GM23248 (cell line): ENCODE measurements around the gene DHDH. TPM values are rescaled to one million over a fixed set of nuclear protein-coding genes. Genes with fewer than 3 reads are reported as not detected.

ENCODE experiments used
- DNase-seq: peaks from one replicate; pipeline ENCODE4 v3.0.0-alpha.2; 2015
- H2AFZ ChIP-seq: fragments of 200-600 bp; sonication (generic); 2 replicates; pipeline ENCODE4 v1.6.1; 2016; ENCODE audit warnings: antibody characterized with exemption
- H3F3A ChIP-seq: fragments of 200-600 bp; sonication (generic); 2 replicates; pipeline ENCODE4 v1.6.1; 2016; ENCODE audit warnings: mild to moderate bottlenecking, antibody characterized with exemption, mixed run types; ENCODE audit not compliant: insufficient read depth
- H3K27ac ChIP-seq: fragments of 200-600 bp; sonication (generic); 2 replicates; pipeline ENCODE4 v1.5.1; 2016; ENCODE audit warnings: mild to moderate bottlenecking
- H3K27me3 ChIP-seq: fragments of 200-600 bp; sonication (generic); replicated peaks from 2 replicates; pipeline ENCODE4 v1.6.1; 2016; ENCODE audit warnings: mild to moderate bottlenecking; ENCODE audit not compliant: insufficient read depth
- H3K36me3 ChIP-seq: fragments of 200-600 bp; sonication (generic); 2 replicates; pipeline ENCODE4 v1.6.1; 2016; ENCODE audit warnings: low read depth, mild to moderate bottlenecking
- H3K4me1 ChIP-seq: fragments of 200-600 bp; sonication (generic); 2 replicates; pipeline ENCODE4 v1.6.1; 2016; ENCODE audit warnings: mild to moderate bottlenecking; ENCODE audit not compliant: insufficient read depth
- H3K4me2 ChIP-seq: fragments of 200-600 bp; sonication (generic); one replicate; pipeline ENCODE4 v1.6.1; 2016; ENCODE audit warnings: mild to moderate bottlenecking; ENCODE audit not compliant: unreplicated experiment
- H3K4me3 ChIP-seq: fragments of 200-600 bp; sonication (generic); 2 replicates; pipeline ENCODE4 v1.5.1; 2016; ENCODE audit warnings: mild to moderate bottlenecking
- H3K79me2 ChIP-seq: fragments of 200-600 bp; sonication (generic); 2 replicates; pipeline ENCODE4 v1.6.1; 2016; ENCODE audit warnings: mild to moderate bottlenecking; ENCODE audit not compliant: insufficient read depth
- H3K9ac ChIP-seq: fragments of 200-600 bp; sonication (generic); 2 replicates; pipeline ENCODE4 v1.6.1; 2016; ENCODE audit warnings: mild to moderate bottlenecking
- H3K9me2 ChIP-seq: fragments of 200-600 bp; sonication (generic); 2 replicates; pipeline ENCODE4 v1.6.1; 2016; ENCODE audit warnings: mixed run types, mild to moderate bottlenecking, moderate library complexity; ENCODE audit not compliant: insufficient read depth
- H3K9me3 ChIP-seq: fragments of 200-600 bp; sonication (generic); one replicate; pipeline ENCODE4 v1.6.1; 2017; ENCODE audit warnings: low read depth
- H4K20me1 ChIP-seq: fragments of 200-600 bp; sonication (generic); 2 replicates; pipeline ENCODE4 v1.6.0; 2016; ENCODE audit not compliant: insufficient read depth
- EZH2 ChIP-seq: fragments of 200-600 bp; sonication (generic); IDR thresholded peaks from 2 replicates; pipeline ENCODE4 v1.6.1; 2018; ENCODE audit warnings: antibody characterized with exemption, mild to moderate bottlenecking; ENCODE audit not compliant: insufficient read depth, poor library complexity, severe bottlenecking
- EZH2phosphoT487 ChIP-seq: fragments of 200-600 bp; sonication (generic); IDR thresholded peaks from 2 replicates; pipeline ENCODE4 v1.6.1; 2018; ENCODE audit warnings: antibody characterized with exemption, moderate library complexity, mild to moderate bottlenecking, low read depth; ENCODE audit not compliant: insufficient read depth
- WGBS, 2 experiments: methylation state at CpG; one replicate each; pipeline ENCODE4 v1.1.6; 2015 to 2017; ENCODE audit warnings: low lambda C conversion rate in 2 of 2, low coverage in 1 of 2; ENCODE audit errors: missing lambda C conversion rate in 2 of 2; 5-methylcytosine and 5-hydroxymethylcytosine counted together
- in situ Hi-C: fragments of 300-500 bp; cut with MboI; formaldehyde crosslinking; loops from 2 replicates; pipeline ENCODE4 v1.15.0; 2020
- polyA plus RNA-seq: library from polyadenylated mRNA; unstranded; fragments of >200 nt; fragmentation: Nextera tagmentation; extraction: Ambion mirVana; gene quantifications from 2 replicates; pipeline ENCODE4 v1.2.1, GENCODE V29; 2016
- total RNA-seq: library from RNA; depleted of rRNA; stranded (reverse); fragments of >200 nt; shearing (Covaris generic); gene quantifications from 2 replicates; pipeline ENCODE4 v1.2.3, GENCODE V29; 2014

The DHDH gene
- total and polyA plus RNA-seq, 2 experiments from 2014 or later: not detected

- Histone ChIP-seq H3K4me1 (peaks cover 17% of the 10 kb centered on the region; the same call in 1 of the 2 replicates), H3F3A (0 out of 2 replicates have a peak, but pooled peaks cover 5% of the 10 kb centered on the region), H3K27me3 (no peaks in the 10 kb centered on the region), H3K4me2 (peak overlapping the region; percentile 11), H3K79me2 (peaks cover 75% of the 10 kb centered on the region), H3K9me2 (no peaks in the 10 kb centered on the region), H3K4me3 (no peak overlapping the region), H2AFZ (no peak overlapping the region), H3K9ac (peak overlapping the region; percentile 20; the same call in 1 of the 2 replicates), H3K9me3 (no peaks in the 10 kb centered on the region), H4K20me1 (0 out of 2 replicates have a peak, but pooled peaks cover 4% of the 10 kb centered on the region), H3K36me3 (peaks cover 24% of the 10 kb centered on the region; the same call in 1 of the 2 replicates), H3K27ac (no peak overlapping the region)
- DNase-seq: peak; percentile 36
- TF ChIP-seq EZH2: no peak
- TF ChIP-seq EZH2phosphoT487: no peak
- 61 to 67% methylated on average over 4 of the region's 4 CpGs for WGBS, 2 experiments
- in situ Hi-C loops: no loop called here
These were observed 56.9 kb downstream of the DHDH start for GRCh38 chr19:48990400-48990799.

GRCh38 chr19:48991011-48991609 is 57.6 kb downstream of the DHDH start:
- H3K27ac ChIP-seq: no peak overlapping the region
- WGBS, 2 experiments: 74% methylated on average over 19 to 22 of the region's 22 CpGs
- H3K4me3 ChIP-seq: peak overlapping the region; percentile 97

GRCh38 chr19:48991873-48992580 is 58.5 kb downstream of the DHDH start:
- Histone ChIP-seq H4K20me1 (0 out of 2 replicates have a peak, but pooled peaks cover 4% of the 10 kb centered on the region), H3K9ac (peak overlapping the region; percentile 99), H3K79me2 (peaks cover 87% of the 10 kb centered on the region), H3K27me3 (no peaks in the 10 kb centered on the region), H3K9me2 (no peaks in the 10 kb centered on the region), H3K4me1 (peaks cover 17% of the 10 kb centered on the region; the same call in 1 of the 2 replicates), H3K4me2 (peak overlapping the region; percentile 92), H3K27ac (peak overlapping the region; percentile 96), H2AFZ (peak overlapping the region; percentile 64), H3K36me3 (peaks cover 14% of the 10 kb centered on the region; the same call in 1 of the 2 replicates), H3K9me3 (no peaks in the 10 kb centered on the region), H3K4me3 (peak overlapping the region; percentile 97), H3F3A (0 out of 2 replicates have a peak, but pooled peaks cover 5% of the 10 kb centered on the region)
- peak; percentile 92 for DNase-seq
- WGBS, 2 experiments: 3% methylated on average over 7 to 8 of the region's 8 CpGs
- TF ChIP-seq EZH2 (no peak), EZH2phosphoT487 (no peak)
- in situ Hi-C loops: no loop called here

More at GRCh38 chr19:48991011-48991609, 57.6 kb downstream of the DHDH start:
- peak overlapping the region; percentile 92 for H3K4me2 ChIP-seq
- H2AFZ ChIP-seq: no peak overlapping the region
- 0 out of 2 replicates have a peak, but pooled peaks cover 4% of the 10 kb centered on the region for H4K20me1 ChIP-seq
- DNase-seq: no peak
- TF ChIP-seq EZH2: no peak
- no peak for TF ChIP-seq EZH2phosphoT487
- in situ Hi-C loops: no loop called here
- H3K4me1 ChIP-seq: peaks cover 17% of the 10 kb centered on the region; the same call in 1 of the 2 replicates
- no peaks in the 10 kb centered on the region for H3K27me3 ChIP-seq
- peaks cover 82% of the 10 kb centered on the region for H3K79me2 ChIP-seq
- no peaks in the 10 kb centered on the region for H3K9me3 ChIP-seq
- H3F3A ChIP-seq: 0 out of 2 replicates have a peak, but pooled peaks cover 5% of the 10 kb centered on the region
- H3K9ac ChIP-seq: peak overlapping the region; percentile 99
- no peaks in the 10 kb centered on the region for H3K9me2 ChIP-seq
- peaks cover 21% of the 10 kb centered on the region; the same call in 1 of the 2 replicates for H3K36me3 ChIP-seq

GRCh38 chr19:48992581-48993174 is 59.2 kb downstream of the DHDH start:
- Histone ChIP-seq H3K9ac (peak overlapping the region; percentile 99), H4K20me1 (0 out of 2 replicates have a peak, but pooled peaks cover 4% of the 10 kb centered on the region), H3K4me3 (peak overlapping the region; percentile 97), H3K36me3 (peaks cover 9% of the 10 kb centered on the region; the same call in 1 of the 2 replicates), H2AFZ (peak overlapping the region; percentile 64), H3K27me3 (no peaks in the 10 kb centered on the region), H3K4me1 (peaks cover 17% of the 10 kb centered on the region; the same call in 1 of the 2 replicates), H3K9me2 (no peaks in the 10 kb centered on the region), H3F3A (0 out of 2 replicates have a peak, but pooled peaks cover 5% of the 10 kb centered on the region), H3K79me2 (peaks cover 92% of the 10 kb centered on the region), H3K4me2 (peak overlapping the region; percentile 92), H3K9me3 (no peaks in the 10 kb centered on the region), H3K27ac (peak overlapping the region; percentile 96)
- in situ Hi-C loops: no loop called here
- no peak for DNase-seq
- 1 to 2% methylated on average over 20 of the region's 20 CpGs for WGBS, 2 experiments
- TF ChIP-seq EZH2phosphoT487: no peak
- no peak for TF ChIP-seq EZH2
